Parathyroid adenoma (tissue), 2 donors: Measurements from ENCODE around the gene VAT1L.

Experiments used
- H2AFZ ChIP-seq: fragments of 300-600 bp; sonication (generic); one replicate; pipeline ENCODE4 v1.7.0; 2017; ENCODE audit warnings: antibody characterized with exemption, mild to moderate bottlenecking
- H3K27ac ChIP-seq: fragments of 300-600 bp; sonication (generic); one replicate; pipeline ENCODE4 v1.7.0; 2017
- H3K27me3 ChIP-seq: fragments of 300-600 bp; sonication (generic); one replicate; pipeline ENCODE4 v1.7.0; 2017; ENCODE audit warnings: low read length; ENCODE audit not compliant: control insufficient read depth, insufficient read depth
- H3K36me3 ChIP-seq: fragments of 300-600 bp; sonication (generic); one replicate; pipeline ENCODE4 v1.7.0; 2017; ENCODE audit warnings: low read length; ENCODE audit not compliant: control insufficient read depth, insufficient read depth
- H3K4me1 ChIP-seq: fragments of 300-600 bp; sonication (generic); one replicate; pipeline ENCODE4 v1.7.0; 2017; ENCODE audit warnings: control low read depth
- H3K4me2 ChIP-seq: fragments of 300-600 bp; sonication (generic); one replicate; pipeline ENCODE4 v1.7.0; 2017; ENCODE audit warnings: low read length
- H3K4me3 ChIP-seq: fragments of 300-600 bp; sonication (generic); one replicate; pipeline ENCODE4 v1.7.0; 2017; ENCODE audit warnings: low read depth, low read length
- H3K79me2 ChIP-seq: fragments of 300-600 bp; sonication (generic); one replicate; pipeline ENCODE4 v1.7.0; 2017; ENCODE audit warnings: control low read depth
- H3K9ac ChIP-seq: fragments of 300-600 bp; sonication (generic); one replicate; pipeline ENCODE4 v1.7.0; 2017; ENCODE audit warnings: mild to moderate bottlenecking
- H3K9me3 ChIP-seq: fragments of 300-600 bp; sonication (generic); one replicate; pipeline ENCODE4 v1.7.0; 2017; ENCODE audit warnings: low read length; ENCODE audit not compliant: control insufficient read depth
- CTCF ChIP-seq: fragments of 300-600 bp; sonication (generic); IDR thresholded peaks from one replicate; pipeline ENCODE4 v1.7.0; 2017; ENCODE audit warnings: antibody characterized with exemption, mild to moderate bottlenecking
- donor health status: primary hyperparathyroidism.

VAT1L gene

GRCh38 chr16:77833921-77834634 lies 45.7 kb downstream of the VAT1L start:
- Histone ChIP-seq H3K36me3 (no peaks in the 10 kb centered on the region), H3K27me3 (no peaks in the 10 kb centered on the region), H3K9ac (no peak overlapping the region), H3K9me3 (no peaks in the 10 kb centered on the region), H3K79me2 (no peaks in the 10 kb centered on the region), H3K4me1 (no peaks in the 10 kb centered on the region), H3K4me2 (no peak overlapping the region), H3K4me3 (no peak overlapping the region), H2AFZ (no peak overlapping the region), H3K27ac (no peak overlapping the region)
- no peak for TF ChIP-seq CTCF

DNA sequence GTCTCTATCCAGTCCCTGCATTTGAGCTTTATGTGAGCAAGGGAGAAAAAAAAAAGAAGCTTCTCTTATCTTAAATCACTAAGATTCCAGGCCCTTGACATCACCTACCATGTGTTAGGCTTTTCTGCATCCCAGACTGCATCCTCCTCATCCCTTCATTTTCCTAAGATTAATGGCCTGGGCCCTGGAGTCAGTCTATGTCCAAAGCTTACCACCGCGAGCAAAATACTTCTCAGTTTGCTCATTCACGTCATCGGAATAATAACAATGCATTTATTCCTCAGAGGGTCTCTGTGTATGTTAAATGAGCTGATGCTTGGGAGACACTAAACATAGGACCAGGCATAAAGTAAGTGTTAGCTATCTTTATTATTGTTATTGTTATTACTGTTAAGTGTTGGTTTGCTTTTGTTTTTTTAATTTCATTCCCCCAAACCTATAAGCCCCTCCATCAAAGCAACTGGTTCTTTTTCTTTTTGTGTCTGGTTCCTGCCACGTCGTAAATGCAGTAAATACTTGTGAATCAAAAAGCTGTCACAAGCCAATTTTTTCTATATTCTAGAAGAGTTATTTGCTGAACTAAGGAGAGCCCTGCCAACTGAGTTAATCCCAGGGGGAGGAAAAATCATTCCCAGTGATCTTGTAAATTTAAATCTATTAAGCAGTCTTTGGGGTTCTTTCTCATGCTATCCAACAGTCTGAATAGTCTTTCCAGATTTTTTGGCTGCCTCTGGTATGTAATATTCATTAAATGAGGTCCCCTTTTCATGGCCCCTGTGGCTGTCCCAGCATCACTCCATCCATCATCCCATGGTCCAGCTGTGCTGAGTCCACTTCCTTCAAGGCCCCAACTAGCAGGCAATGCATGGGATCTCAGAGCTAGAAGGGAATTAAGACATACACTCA lies 46.5 kb downstream of the VAT1L start:
- no peak overlapping the region for H3K4me2 ChIP-seq
- H2AFZ ChIP-seq: no peak overlapping the region
- H3K4me3 ChIP-seq: no peak overlapping the region
- no peak overlapping the region for H3K27ac ChIP-seq
- H3K4me1 ChIP-seq: no peaks in the 10 kb centered on the region
- H3K36me3 ChIP-seq: no peaks in the 10 kb centered on the region
- H3K9ac ChIP-seq: no peak overlapping the region
- H3K9me3 ChIP-seq: no peaks in the 10 kb centered on the region
- no peaks in the 10 kb centered on the region for H3K79me2 ChIP-seq
- H3K27me3 ChIP-seq: no peaks in the 10 kb centered on the region
- TF ChIP-seq CTCF: no peak

GRCh38 chr16:77836801-77837200 lies 48.4 kb downstream of the VAT1L start:
- TF ChIP-seq CTCF: no peak
- no peaks in the 10 kb centered on the region for H3K4me1 ChIP-seq
- H3K27me3 ChIP-seq: no peaks in the 10 kb centered on the region
- H3K4me2 ChIP-seq: no peak overlapping the region
- no peak overlapping the region for H3K4me3 ChIP-seq
- H3K36me3 ChIP-seq: no peaks in the 10 kb centered on the region
- H3K27ac ChIP-seq: no peak overlapping the region
- no peak overlapping the region for H3K9ac ChIP-seq
- no peak overlapping the region for H2AFZ ChIP-seq
- H3K79me2 ChIP-seq: no peaks in the 10 kb centered on the region
- H3K9me3 ChIP-seq: no peaks in the 10 kb centered on the region

- Histone ChIP-seq H3K79me2 (no peaks in the 10 kb centered on the region), H3K27me3 (no peaks in the 10 kb centered on the region), H3K9me3 (no peaks in the 10 kb centered on the region), H3K4me3 (no peak overlapping the region), H3K27ac (no peak overlapping the region), H3K9ac (no peak overlapping the region), H3K4me2 (no peak overlapping the region), H3K36me3 (no peaks in the 10 kb centered on the region), H2AFZ (no peak overlapping the region), H3K4me1 (no peaks in the 10 kb centered on the region)
- TF ChIP-seq CTCF: no peak
Measured at GRCh38 chr16:77838597-77839255, 50.4 kb downstream of the VAT1L start.
